NCI-H510A treated with DMSO at 0.1 percent for 48 hours (cell line): ENCODE measurements around the gene KCTD13.
"Not testable (repeated sequence)": the region's sequence is repeated elsewhere in the genome, so short reads cannot be mapped to it uniquely, and the experiment has no call there.

Experiments used
- DNase-seq: peaks from one replicate; lab custom pipeline; 2025; lab: John Stamatoyannopoulos, UW

KCTD13 gene

GRCh38 chr16:29877266-29877961 lies 48.6 kb downstream of the KCTD13 start:
- no peak for DNase-seq

GRCh38 chr16:29876594-29877249 lies 49.3 kb downstream of the KCTD13 start:
- no peak for DNase-seq

- DNase-seq = no peak
These were observed 49.8 kb downstream of the KCTD13 start for GRCh38 chr16:29876217-29876593.

GRCh38 chr16:29875206-29875605 lies 50.8 kb downstream of the KCTD13 start:
- no peak for DNase-seq

- no peak for DNase-seq
These were observed 52.7 kb downstream of the KCTD13 start for GRCh38 chr16:29873319-29873718.

GRCh38 chr16:29871822-29872546 lies 54.0 kb downstream of the KCTD13 start:
- no peak for DNase-seq

GRCh38 chr16:29869067-29869466 lies 57.0 kb downstream of the KCTD13 start:
- DNase-seq = not testable (repeated sequence)

GRCh38 chr16:29868396-29869009 lies 57.5 kb downstream of the KCTD13 start:
- DNase-seq = no peak

- DNase-seq = no peak
These were observed 61.8 kb downstream of the KCTD13 start for GRCh38 chr16:29864205-29864604.

GRCh38 chr16:29863669-29863984 lies 62.4 kb downstream of the KCTD13 start:
- no peak for DNase-seq

GRCh38 chr16:29862884-29863668 lies 63.0 kb downstream of the KCTD13 start, which contains the start of gene CDIPT:
Gene CDIPT, minus strand, starts transcription at chr16:29863226. Its CDS starts 369 bp downstream, at chr16:29862857.
- peak; percentile 99 for DNase-seq

GRCh38 chr16:29862383-29862883 lies 63.6 kb downstream of the KCTD13 start:
- DNase-seq = no peak

GRCh38 chr16:29860218-29860617 lies 65.8 kb downstream of the KCTD13 start:
- DNase-seq = no peak

- DNase-seq = no peak
These were observed 67.1 kb downstream of the KCTD13 start for GRCh38 chr16:29858974-29859373.

GRCh38 chr16:29858149-29858849 lies 67.7 kb downstream of the KCTD13 start:
- no peak for DNase-seq

GRCh38 chr16:29857133-29857760 lies 68.8 kb downstream of the KCTD13 start:
- DNase-seq = no peak
